CD4-positive, alpha-beta T cell treated with Interleukin-12 subunit alpha and Interleukin-12 subunit beta, for 1 hour (primary cell): Measurements from ENCODE around the gene INPP5K.
A peak's percentile ranks its signal among the peaks of the same experiment; 100 is the strongest.
"Not testable (repeated sequence)": the region's sequence is repeated elsewhere in the genome, so short reads cannot be mapped to it uniquely, and the experiment has no call there.

Experiments used
- DNase-seq: peaks from one replicate; pipeline ENCODE4 v3.0.0-alpha.2; 2020

INPP5K gene

GRCh38 chr17:1461198-1461944 lies 55.0 kb downstream of the INPP5K start:
- DNase-seq: no peak

DNA sequence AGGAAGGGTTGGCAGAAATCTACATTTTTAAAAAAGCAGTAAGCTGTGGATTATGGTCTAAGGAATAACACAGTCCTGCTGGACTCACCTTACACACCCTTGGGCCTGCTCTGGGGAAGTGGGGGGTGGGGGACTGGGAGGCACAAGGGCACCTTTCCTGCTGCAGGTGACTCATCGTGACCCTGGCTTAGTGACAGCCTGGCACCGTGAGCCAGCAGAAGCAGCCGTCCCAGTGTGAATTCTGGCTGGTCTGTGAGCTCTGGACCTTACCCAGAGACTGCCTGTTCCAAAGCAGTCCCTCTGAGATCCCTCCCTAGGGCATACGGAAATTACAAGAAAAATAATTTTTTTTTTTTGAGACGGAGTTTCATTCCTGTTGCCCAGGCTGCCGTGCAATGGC lies 56.2 kb downstream of the INPP5K start:
- no peak for DNase-seq

DNA sequence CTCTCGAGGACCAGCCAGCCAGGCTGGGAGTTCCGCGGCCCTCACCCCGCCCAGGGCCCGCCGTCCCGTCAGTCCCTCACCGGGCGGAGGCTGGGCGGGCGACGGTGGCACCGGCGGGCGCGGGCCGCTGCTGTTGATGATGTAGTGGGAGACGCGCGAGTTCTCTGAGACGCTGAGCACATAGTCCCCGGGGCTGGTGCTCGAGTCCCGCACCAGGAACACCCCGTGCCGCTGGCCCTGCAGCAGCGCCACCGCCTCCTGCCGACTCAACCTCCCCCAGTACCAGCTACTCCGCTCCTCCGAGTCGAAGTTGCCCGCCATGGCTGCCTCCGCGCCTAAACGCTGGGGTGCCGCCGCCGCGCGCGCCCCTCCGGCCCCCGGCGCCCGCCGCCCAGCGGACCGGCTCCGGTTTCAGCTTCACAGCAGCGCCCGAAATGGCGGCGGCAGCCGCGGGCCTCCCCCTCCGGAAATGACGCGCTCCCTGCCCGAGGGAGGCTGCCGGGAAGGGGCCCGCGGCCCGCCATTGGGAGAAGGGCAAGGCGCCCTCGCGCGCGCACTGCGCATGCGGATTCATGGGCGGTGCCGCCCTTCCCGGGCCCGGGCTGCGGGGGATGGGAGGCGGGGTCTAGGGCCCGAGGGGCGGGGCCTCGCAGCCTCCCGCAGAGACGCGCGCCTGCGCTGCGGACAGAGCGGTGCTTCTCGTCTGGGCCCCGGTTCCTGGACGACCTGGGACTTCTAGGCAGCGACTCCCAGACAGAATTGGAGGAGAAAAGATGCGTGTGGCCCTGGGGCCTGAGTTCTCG lies 60.4 kb downstream of the INPP5K start, which contains the start of gene CRK:
CRK (minus strand) TSS at position 436 of the 803 bp plus-strand sequence; CDS start at position 321, 115 bp downstream.
- peak; percentile 98 for DNase-seq

DNA sequence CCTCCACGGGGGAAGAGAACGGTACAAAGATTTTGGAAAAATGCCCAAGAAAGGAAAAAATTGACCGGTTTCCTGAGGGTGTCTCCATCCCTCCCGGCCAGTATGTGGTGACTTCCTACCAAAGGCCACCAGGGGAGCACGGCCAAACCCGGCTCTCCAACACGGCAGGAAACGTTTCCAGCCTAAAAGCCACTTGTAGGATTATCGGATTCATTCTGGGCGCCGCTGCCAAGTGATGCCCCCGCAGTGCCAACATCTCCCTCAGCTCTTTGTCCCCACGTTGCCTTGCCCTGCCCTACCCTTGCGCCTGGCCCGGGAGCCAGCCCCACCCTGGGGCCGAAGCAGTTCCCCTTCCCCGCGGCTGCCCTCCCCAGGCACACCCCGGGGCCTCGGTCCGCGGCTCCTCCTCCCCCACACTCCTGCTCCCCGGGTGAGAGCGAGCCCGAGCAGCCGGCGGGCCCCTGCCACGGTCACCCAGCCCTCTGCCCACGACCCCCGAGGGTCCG lies 61.1 kb downstream of the INPP5K start:
- peak; percentile 42 for DNase-seq

DNA sequence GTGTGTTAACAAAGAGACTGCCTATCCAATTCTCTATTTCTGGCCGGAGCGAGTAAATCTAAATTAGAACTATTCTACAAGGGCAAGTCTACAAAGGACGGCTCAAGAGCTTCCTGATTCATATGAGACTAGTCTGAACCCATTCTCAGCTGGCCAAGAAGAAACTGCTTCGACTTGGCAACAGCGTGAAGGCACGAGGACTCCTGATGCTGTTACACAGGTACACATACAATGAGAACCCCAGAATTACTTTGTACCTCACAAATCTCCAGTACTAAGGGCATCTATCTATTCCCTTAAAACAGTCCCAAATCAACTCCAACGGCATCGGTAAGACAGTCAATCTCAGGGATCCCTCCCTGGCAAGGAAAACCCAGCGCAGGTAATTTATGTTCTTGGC lies 61.9 kb downstream of the INPP5K start:
- DNase-seq: no peak

- DNase-seq: not testable (repeated sequence)
These were observed 62.7 kb downstream of the INPP5K start for GRCh38 chr17:1453694-1454093.

GRCh38 chr17:1452836-1453235 lies 63.6 kb downstream of the INPP5K start:
- no peak for DNase-seq

DNA sequence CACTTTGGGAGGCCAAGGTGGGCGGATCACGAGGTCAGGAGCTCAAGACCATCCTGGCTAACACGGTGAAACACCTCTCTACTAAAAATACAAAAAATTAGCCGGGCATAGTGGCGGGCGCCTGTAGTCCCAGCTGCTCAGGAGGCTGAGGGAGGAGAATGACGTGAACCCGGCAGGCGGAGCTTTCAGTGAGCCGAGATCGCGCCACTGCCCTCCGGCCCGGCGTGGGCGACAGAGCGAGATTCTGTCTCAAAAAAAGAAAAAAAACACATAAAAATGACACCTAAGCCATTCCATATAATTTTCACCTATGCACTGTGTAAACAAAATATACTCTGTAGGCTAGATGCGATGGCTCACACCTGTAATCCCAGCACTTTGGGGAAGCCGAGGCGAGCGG lies 66.2 kb downstream of the INPP5K start:
- not testable (repeated sequence) for DNase-seq

GRCh38 chr17:1449412-1449967 lies 66.9 kb downstream of the INPP5K start:
- no peak for DNase-seq

- DNase-seq: no peak
These were observed 69.4 kb downstream of the INPP5K start for GRCh38 chr17:1447052-1447451.

DNA sequence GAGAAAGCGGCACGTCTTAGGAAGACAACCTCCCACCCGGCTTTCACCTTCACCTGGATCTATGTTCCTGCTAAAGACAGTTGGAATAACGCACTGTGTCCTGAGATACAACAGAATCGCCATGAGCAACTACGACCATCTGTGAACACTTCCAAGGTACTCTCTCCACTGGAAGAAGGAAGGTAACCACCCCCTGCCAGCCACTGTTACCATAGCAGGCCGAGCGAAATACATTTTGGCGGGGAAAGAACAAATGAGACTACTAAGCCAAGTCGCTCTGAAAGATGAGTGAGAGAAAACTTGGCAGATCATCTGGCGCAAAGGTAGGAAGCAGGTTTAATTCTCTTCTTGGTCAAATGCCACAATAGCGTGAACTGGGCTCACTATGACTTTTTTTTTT lies 70.2 kb downstream of the INPP5K start:
- no peak for DNase-seq

DNA sequence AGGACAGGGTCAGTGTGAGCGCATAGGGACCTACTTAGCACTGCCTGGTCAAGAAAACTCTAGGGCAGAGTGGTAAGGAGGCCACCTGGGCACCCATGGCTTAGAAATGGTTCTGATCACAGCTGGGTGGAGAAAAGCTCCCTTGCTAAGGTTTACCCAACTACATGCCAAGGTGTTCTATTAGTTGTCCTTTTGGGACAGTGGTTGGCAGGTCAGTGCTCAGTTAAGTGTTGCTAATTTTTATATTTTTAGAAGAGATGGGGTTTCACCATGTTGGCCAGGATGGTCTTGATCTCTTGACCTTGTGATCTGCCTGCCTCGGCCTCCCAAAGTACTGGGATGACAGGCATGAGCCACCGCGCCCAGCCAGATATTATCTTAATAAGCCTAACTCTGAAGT lies 70.7 kb downstream of the INPP5K start:
- not testable (repeated sequence) for DNase-seq
